AG04450 (cell line): ENCODE measurements around the gene LIMS2. TPM values are rescaled to one million over a fixed set of nuclear protein-coding genes. Genes with fewer than 3 reads are reported as not detected.

ENCODE experiments used
- CTCF ChIA-PET: fragments of 300-600, 350-600 bp; formaldehyde crosslinking; extraction: SDS; loops from one replicate; lab custom pipeline; 2022; ENCODE audit warnings: antibody characterized with exemption, inconsistent platforms; lab: Charles Lee
- POLR2A ChIA-PET: fragments of 350-600 bp; formaldehyde crosslinking; extraction: SDS; loops from one replicate; lab custom pipeline; 2021; ENCODE audit warnings: antibody characterized with exemption, inconsistent platforms; lab: Yijun Ruan, JAX
- DNase-seq: peaks from one replicate; pipeline ENCODE4 v3.0.0-alpha.2; 2011; ENCODE audit warnings: low read depth, low spot score
- H3K27ac ChIP-seq: one replicate; pipeline ENCODE4 v1.5.1; 2012; ENCODE audit warnings: low read depth, low read length, control low read depth
- H3K27me3 ChIP-seq: one replicate; pipeline ENCODE4 v1.6.0; 2012; ENCODE audit warnings: low read length; ENCODE audit not compliant: control insufficient read depth, insufficient read depth
- H3K4me3 ChIP-seq: 2 replicates; pipeline ENCODE4 v1.5.1; 2011; ENCODE audit warnings: mild to moderate bottlenecking, low read depth, low read length, control low read depth
- H3K9me3 ChIP-seq: 2 replicates; pipeline ENCODE4 v1.5.1; 2012; ENCODE audit warnings: low read length; ENCODE audit not compliant: control insufficient read depth, insufficient read depth
- polyA plus RNA-seq: library from polyadenylated mRNA; depleted of rRNA; stranded (reverse); fragments of >200 nt; gene quantifications from 2 replicates; pipeline ENCODE4 v1.2.3, GENCODE V29; 2011
- TF ChIP-seq, protein P1 (sequence below): IDR thresholded peaks from 2 replicates; pipeline ENCODE4 v1.5.1; 2011; ENCODE audit warnings: low read depth, low read length, control low read depth, inconsistent platforms

LIMS2 gene
- polyA plus RNA-seq, 1 experiment: 6.3 TPM

DNA sequence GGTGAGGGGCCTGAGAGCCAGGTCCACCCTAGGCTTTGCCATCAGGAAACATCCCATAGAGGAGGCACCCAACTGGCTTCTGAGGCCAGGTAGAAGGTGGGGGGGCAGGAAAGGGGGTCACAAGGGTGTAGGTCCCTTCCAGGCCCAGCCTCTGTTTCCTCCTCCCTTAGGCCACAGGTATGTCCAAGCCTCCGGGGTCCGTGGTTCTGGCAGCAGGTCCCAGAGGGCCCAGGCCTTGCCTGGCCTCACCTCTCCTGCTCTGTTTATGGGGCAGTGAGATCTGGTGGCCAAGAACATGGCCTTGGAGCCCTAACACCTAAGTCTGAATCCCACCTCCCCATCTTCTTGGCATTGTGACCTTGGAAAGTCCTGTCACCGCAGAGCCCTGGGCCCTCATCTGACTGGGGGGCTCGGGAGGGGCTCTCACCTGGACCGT is 51.0 kb downstream of the LIMS2 start:
- POLR2A ChIA-PET: no interaction called here
- Histone ChIP-seq H3K27me3 (no peaks in the 10 kb centered on the region), H3K27ac (no peak overlapping the region), H3K9me3 (no peaks in the 10 kb centered on the region; the same call in 1 of the 2 replicates), H3K4me3 (no peak overlapping the region)
- TF ChIP-seq, protein P1, sequence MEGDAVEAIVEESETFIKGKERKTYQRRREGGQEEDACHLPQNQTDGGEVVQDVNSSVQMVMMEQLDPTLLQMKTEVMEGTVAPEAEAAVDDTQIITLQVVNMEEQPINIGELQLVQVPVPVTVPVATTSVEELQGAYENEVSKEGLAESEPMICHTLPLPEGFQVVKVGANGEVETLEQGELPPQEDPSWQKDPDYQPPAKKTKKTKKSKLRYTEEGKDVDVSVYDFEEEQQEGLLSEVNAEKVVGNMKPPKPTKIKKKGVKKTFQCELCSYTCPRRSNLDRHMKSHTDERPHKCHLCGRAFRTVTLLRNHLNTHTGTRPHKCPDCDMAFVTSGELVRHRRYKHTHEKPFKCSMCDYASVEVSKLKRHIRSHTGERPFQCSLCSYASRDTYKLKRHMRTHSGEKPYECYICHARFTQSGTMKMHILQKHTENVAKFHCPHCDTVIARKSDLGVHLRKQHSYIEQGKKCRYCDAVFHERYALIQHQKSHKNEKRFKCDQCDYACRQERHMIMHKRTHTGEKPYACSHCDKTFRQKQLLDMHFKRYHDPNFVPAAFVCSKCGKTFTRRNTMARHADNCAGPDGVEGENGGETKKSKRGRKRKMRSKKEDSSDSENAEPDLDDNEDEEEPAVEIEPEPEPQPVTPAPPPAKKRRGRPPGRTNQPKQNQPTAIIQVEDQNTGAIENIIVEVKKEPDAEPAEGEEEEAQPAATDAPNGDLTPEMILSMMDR: no peak
- CTCF ChIA-PET: no interaction called here
- no peak for DNase-seq

DNA sequence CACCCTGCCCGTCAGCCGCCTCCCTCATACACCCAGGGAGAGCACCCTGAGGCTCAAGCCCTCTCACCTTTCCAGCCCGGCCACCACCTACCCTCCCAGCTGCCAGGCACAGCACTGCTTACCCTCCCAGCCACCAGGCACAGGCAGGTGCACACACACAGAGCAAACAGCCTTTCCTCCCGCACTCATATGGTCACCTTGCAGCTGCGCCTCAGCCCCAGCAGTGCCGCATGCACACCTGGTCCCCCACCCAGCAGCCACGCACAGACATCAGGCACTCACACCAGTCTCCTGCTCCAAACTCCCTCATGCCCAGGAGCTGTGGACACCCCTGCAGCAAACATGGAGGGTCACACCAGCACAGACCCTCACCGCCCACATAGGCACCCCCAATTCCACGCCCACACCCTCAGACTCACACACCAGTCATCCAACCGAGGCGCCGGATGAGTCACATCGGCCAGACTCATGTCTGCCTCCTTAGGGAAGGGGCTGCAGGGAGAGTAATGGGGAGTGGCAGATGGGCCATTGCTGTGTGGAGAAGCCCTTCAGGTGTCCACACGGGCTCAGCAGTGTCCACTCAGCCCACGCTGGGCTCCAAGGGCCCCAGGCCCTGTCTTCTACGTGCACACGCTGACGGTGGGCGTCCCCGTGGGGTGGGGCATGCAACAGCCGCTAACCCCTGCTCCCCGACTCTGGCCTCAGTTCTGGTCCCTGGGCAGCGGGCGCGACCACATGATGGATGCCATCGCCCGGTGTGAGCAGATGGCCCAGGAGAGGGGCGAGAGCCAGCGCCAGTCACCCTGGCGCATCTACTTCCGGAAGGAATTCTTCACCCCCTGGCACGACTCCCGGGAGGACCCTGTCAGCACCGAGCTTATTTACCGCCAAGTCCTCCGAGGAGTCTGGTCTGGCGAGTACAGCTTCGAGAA is 51.7 kb downstream of the LIMS2 start:
- Histone ChIP-seq H3K9me3 (no peaks in the 10 kb centered on the region; the same call in 1 of the 2 replicates), H3K27ac (no peak overlapping the region), H3K27me3 (no peaks in the 10 kb centered on the region), H3K4me3 (no peak overlapping the region)
- TF ChIP-seq, protein P1: no peak
- POLR2A ChIA-PET: interaction anchor here (0.6 kb wide), 1 partner anchor 14 kb away, joined by 3 read pairs; no protein-coding TSS in a partner anchor
- CTCF ChIA-PET: no interaction called here
- no peak for DNase-seq

DNA sequence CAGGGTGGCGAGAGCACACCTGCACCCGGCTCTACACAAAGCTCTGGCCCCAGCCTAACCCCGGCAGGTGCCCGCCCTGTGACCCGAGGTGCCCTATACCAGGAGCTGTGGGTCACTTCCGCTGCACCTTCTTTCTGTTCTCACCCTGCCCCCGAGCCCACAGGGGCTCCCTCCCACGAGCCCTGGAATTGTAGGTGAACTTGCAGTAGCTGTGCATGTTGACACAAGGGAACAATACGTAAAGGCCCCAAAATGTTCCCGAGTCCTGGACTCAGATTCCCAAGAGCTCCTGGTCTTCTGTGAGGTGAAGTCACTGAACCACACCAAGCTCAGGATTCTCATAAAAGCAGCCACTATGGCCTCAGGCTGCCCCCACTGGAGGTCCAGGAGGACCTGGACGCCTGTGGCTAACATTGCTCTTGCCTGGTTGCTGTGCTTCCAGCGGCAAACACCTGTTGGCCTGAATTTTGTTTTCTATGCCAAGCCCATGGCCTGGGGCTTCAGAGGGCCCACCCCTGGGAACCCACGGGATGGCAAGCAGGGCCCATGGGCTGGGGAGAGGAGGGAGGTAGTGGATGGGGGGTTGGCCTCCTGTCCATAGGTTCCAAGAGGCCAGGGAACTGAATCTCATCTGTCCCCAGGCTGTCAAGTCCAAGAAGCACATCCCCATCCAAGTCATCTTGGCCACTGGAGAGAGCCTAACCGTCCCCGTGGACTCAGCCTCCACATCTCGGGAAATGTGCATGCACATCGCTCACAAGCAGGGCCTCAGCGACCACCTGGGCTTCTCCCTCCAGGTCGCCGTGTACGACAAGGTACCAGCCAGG is 52.6 kb downstream of the LIMS2 start:
- H3K4me3 ChIP-seq: no peak overlapping the region
- no peaks in the 10 kb centered on the region; the same call in 1 of the 2 replicates for H3K9me3 ChIP-seq
- H3K27me3 ChIP-seq: no peaks in the 10 kb centered on the region
- no peak for DNase-seq
- TF ChIP-seq, protein P1: no peak
- no peak overlapping the region for H3K27ac ChIP-seq
- CTCF ChIA-PET: no interaction called here
- POLR2A ChIA-PET: no interaction called here

DNA sequence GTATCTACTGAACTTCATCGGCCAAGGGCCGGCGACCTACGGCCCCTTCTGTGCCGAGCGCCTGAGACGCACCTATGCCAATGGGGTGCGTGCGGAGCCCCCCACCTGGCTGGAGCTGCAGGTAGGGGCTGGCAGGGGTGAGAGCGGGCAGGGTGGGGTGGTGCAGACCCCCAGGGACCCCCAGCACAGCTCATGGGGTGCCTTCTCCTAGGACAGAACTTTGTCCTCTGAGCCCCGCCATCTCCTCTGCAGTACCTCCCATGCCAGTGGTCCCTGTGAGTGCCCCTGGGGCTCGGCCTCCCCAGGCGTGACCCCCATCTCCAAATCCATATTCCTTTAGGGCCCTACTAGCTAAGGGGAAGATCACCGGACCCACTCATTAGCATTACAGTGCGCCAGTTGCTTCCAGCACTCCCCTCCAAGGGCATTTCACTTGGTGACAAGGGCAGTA is 53.3 kb downstream of the LIMS2 start:
- Histone ChIP-seq H3K4me3 (no peak overlapping the region), H3K27me3 (no peaks in the 10 kb centered on the region), H3K27ac (no peak overlapping the region), H3K9me3 (no peaks in the 10 kb centered on the region; the same call in 1 of the 2 replicates)
- DNase-seq: no peak
- ChIA-PET CTCF (no interaction called here), POLR2A (no interaction called here)
- TF ChIP-seq, protein P1: no peak
